Measurements from ENCODE around the gene APBA1.

The APBA1 gene

GRCh38 chr9:69431203-69431602, 241.0 kb downstream of the APBA1 start:
- no peak for TF ChIP-seq TCF4 (CRISPR knock-in tag; IDR thresholded peaks at IDR 0.05; ENCODE audit: borderline replicate concordance)
- no peak for TF ChIP-seq ZNF8 (CRISPR knock-in tag; IDR thresholded peaks at IDR 0.05)
- no peak for TF ChIP-seq ZFP30 (CRISPR knock-in tag; IDR thresholded peaks at IDR 0.05)
- TF ChIP-seq ZNF70 (CRISPR knock-in tag; IDR thresholded peaks at IDR 0.05): no peak
- no peak for TF ChIP-seq TOX (CRISPR knock-in tag; IDR thresholded peaks at IDR 0.05; ENCODE audit: borderline replicate concordance)
- no peak for TF ChIP-seq RARB (CRISPR knock-in tag; IDR thresholded peaks at IDR 0.05)
- TF ChIP-seq BACH2 (CRISPR knock-in tag; IDR thresholded peaks at IDR 0.05; ENCODE audit: borderline replicate concordance): no peak
- TF ChIP-seq ZC3H10 (CRISPR knock-in tag; IDR thresholded peaks at IDR 0.05): no peak
- TF ChIP-seq ZFP3 (CRISPR knock-in tag; IDR thresholded peaks at IDR 0.05): no peak
- no peak for TF ChIP-seq OSR1 (CRISPR knock-in tag; IDR thresholded peaks at IDR 0.05)
- no peak for TF ChIP-seq ESRRG (CRISPR knock-in tag; IDR thresholded peaks at IDR 0.05)
- no peak for TF ChIP-seq GLIS3 (CRISPR knock-in tag; IDR thresholded peaks at IDR 0.05)
- no peak for TF ChIP-seq CSRNP3 (CRISPR knock-in tag; IDR thresholded peaks at IDR 0.05)
- TF ChIP-seq CREB5 (CRISPR knock-in tag; IDR thresholded peaks at IDR 0.05; ENCODE audit: low read depth): no peak
- TF ChIP-seq ZNF565 (CRISPR knock-in tag; conservative IDR thresholded peaks at IDR 0.05; ENCODE audit: low read depth): no peak
- TF ChIP-seq CSDC2 (CRISPR knock-in tag; IDR thresholded peaks at IDR 0.05): no peak
- ATAC-seq: no peak

- no peak for TF ChIP-seq ZNF565 (CRISPR knock-in tag; conservative IDR thresholded peaks at IDR 0.05; ENCODE audit: low read depth)
- no peak for TF ChIP-seq SNAI2 (CRISPR knock-in tag; IDR thresholded peaks at IDR 0.05)
- TF ChIP-seq POU6F1 (CRISPR knock-in tag; IDR thresholded peaks at IDR 0.05; ENCODE audit: borderline replicate concordance, low read depth): no peak
- no peak for TF ChIP-seq CSRNP3 (CRISPR knock-in tag; IDR thresholded peaks at IDR 0.05)
- TF ChIP-seq ZC3H10 (CRISPR knock-in tag; IDR thresholded peaks at IDR 0.05): no peak
- TF ChIP-seq ISL1 (CRISPR knock-in tag; IDR thresholded peaks at IDR 0.05): no peak
- TF ChIP-seq TCF4 (CRISPR knock-in tag; IDR thresholded peaks at IDR 0.05; ENCODE audit: borderline replicate concordance): no peak
- TF ChIP-seq RARB (CRISPR knock-in tag; IDR thresholded peaks at IDR 0.05): no peak
- no peak for TF ChIP-seq ARNTL (CRISPR knock-in tag; IDR thresholded peaks at IDR 0.05; ENCODE audit: borderline replicate concordance, low read depth)
- TF ChIP-seq TSHZ2 (CRISPR knock-in tag; IDR thresholded peaks at IDR 0.05): no peak
- no peak for TF ChIP-seq ZFP30 (CRISPR knock-in tag; IDR thresholded peaks at IDR 0.05)
- no peak for TF ChIP-seq ZFP3 (CRISPR knock-in tag; IDR thresholded peaks at IDR 0.05)
- no peak for TF ChIP-seq CSDC2 (CRISPR knock-in tag; IDR thresholded peaks at IDR 0.05)
- TF ChIP-seq TOX (CRISPR knock-in tag; IDR thresholded peaks at IDR 0.05; ENCODE audit: borderline replicate concordance): no peak
- TF ChIP-seq ZNF70 (CRISPR knock-in tag; IDR thresholded peaks at IDR 0.05): no peak
- TF ChIP-seq OSR1 (CRISPR knock-in tag; IDR thresholded peaks at IDR 0.05): no peak
- TF ChIP-seq ZNF8 (CRISPR knock-in tag; IDR thresholded peaks at IDR 0.05): no peak
- no peak for TF ChIP-seq PATZ1 (CRISPR knock-in tag; IDR thresholded peaks at IDR 0.05; ENCODE audit: borderline replicate concordance)
- no peak for TF ChIP-seq BACH2 (CRISPR knock-in tag; IDR thresholded peaks at IDR 0.05; ENCODE audit: borderline replicate concordance)
- no peak for ATAC-seq
Observed at GRCh38 chr9:69430206-69430605, 242.0 kb downstream of the APBA1 start.

Data from SK-N-SH treated with all-trans-retinoic acid at 6 μM for 48 hours (cell line).